SU-DHL-6 (cell line): ENCODE measurements around the gene ZBTB12.
"Not testable (repeated sequence)": the region's sequence is repeated elsewhere in the genome, so short reads cannot be mapped to it uniquely, and the experiment has no call there.

Experiments
- H2AFZ ChIP-seq: fragments of 200-600 bp; sonication (generic); 2 replicates; pipeline ENCODE4 v1.6.1; 2014; ENCODE audit warnings: low read depth, mild to moderate bottlenecking, moderate library complexity, mixed read lengths, antibody characterized with exemption, low read length; ENCODE audit not compliant: severe bottlenecking
- H3F3A ChIP-seq: fragments of 200-600 bp; shearing (Covaris generic); 2 replicates; pipeline ENCODE4 v1.6.0; 2016; ENCODE audit warnings: antibody characterized with exemption, mild to moderate bottlenecking; ENCODE audit not compliant: insufficient read depth
- H3K27ac ChIP-seq: fragments of 200-600 bp; sonication (generic); 2 replicates; pipeline ENCODE4 v1.5.1; 2016; ENCODE audit warnings: low read depth, mild to moderate bottlenecking, low read length, moderate library complexity, mixed read lengths
- H3K27me3 ChIP-seq: fragments of 200-600 bp; sonication (generic), shearing (Covaris generic); 2 replicates; pipeline ENCODE4 v1.6.0; 2014; ENCODE audit warnings: mild to moderate bottlenecking, low read length
- H3K36me3 ChIP-seq: fragments of 200-600 bp; sonication (generic); 2 replicates; pipeline ENCODE4 v1.6.1; 2014; ENCODE audit warnings: mild to moderate bottlenecking, low read length, mixed read lengths
- H3K4me2 ChIP-seq: fragments of 300-600, 200-600 bp; shearing (Covaris generic), sonication (generic); 2 replicates; pipeline ENCODE4 v1.6.0; 2014; ENCODE audit warnings: low read length, low read depth, mild to moderate bottlenecking; ENCODE audit not compliant: poor library complexity, severe bottlenecking
- H3K4me3 ChIP-seq: fragments of 200-600 bp; sonication (generic); 2 replicates; pipeline ENCODE4 v1.5.1; 2014; ENCODE audit warnings: antibody characterized with exemption, low read length, mild to moderate bottlenecking, mixed read lengths; ENCODE audit not compliant: insufficient read depth, poor library complexity, severe bottlenecking
- H3K79me2 ChIP-seq: fragments of 200-600 bp; sonication (generic); 2 replicates; pipeline ENCODE4 v1.6.1; 2014; ENCODE audit warnings: mild to moderate bottlenecking, low read length, moderate library complexity; ENCODE audit not compliant: insufficient read depth
- H3K9ac ChIP-seq: fragments of 200-600 bp; sonication (generic); 2 replicates; pipeline ENCODE4 v1.7.0; 2014; ENCODE audit warnings: mild to moderate bottlenecking, low read length
- H3K9me2 ChIP-seq: fragments of 200-600 bp; sonication (generic); replicated peaks from 2 replicates; pipeline ENCODE4 v1.6.1; 2014; ENCODE audit warnings: low read length; ENCODE audit not compliant: insufficient read depth
- H3K9me3 ChIP-seq: fragments of 200-600 bp; sonication (generic); 2 replicates; pipeline ENCODE4 v1.6.1; 2014; ENCODE audit warnings: low read length, mixed read lengths; ENCODE audit not compliant: insufficient read depth
- H4K20me1 ChIP-seq: fragments of 200-600 bp; sonication (generic); 2 replicates; pipeline ENCODE4 v1.6.1; 2014; ENCODE audit warnings: low read depth, mild to moderate bottlenecking, antibody characterized with exemption, low read length, moderate library complexity, mixed read lengths
- EZH2phosphoT487 ChIP-seq: fragments of 200-600 bp; sonication (generic), shearing (Covaris generic); conservative IDR thresholded peaks from 2 replicates; pipeline ENCODE4 v1.6.1; 2018; ENCODE audit warnings: mild to moderate bottlenecking, antibody characterized with exemption, low read length, moderate library complexity, mixed read lengths
- TF ChIP-seq, protein P1 (sequence below): fragments of 200-600 bp; sonication (generic); IDR thresholded peaks from one replicate; pipeline ENCODE4 v1.5.1; 2017; ENCODE audit warnings: antibody characterized with exemption, mild to moderate bottlenecking, low read length, moderate library complexity; ENCODE audit not compliant: insufficient read depth, poor library complexity, severe bottlenecking

The ZBTB12 gene

GRCh38 chr6:31933537-31933936 lies 31.7 kb upstream of the ZBTB12 start:
- TF ChIP-seq, protein P1, sequence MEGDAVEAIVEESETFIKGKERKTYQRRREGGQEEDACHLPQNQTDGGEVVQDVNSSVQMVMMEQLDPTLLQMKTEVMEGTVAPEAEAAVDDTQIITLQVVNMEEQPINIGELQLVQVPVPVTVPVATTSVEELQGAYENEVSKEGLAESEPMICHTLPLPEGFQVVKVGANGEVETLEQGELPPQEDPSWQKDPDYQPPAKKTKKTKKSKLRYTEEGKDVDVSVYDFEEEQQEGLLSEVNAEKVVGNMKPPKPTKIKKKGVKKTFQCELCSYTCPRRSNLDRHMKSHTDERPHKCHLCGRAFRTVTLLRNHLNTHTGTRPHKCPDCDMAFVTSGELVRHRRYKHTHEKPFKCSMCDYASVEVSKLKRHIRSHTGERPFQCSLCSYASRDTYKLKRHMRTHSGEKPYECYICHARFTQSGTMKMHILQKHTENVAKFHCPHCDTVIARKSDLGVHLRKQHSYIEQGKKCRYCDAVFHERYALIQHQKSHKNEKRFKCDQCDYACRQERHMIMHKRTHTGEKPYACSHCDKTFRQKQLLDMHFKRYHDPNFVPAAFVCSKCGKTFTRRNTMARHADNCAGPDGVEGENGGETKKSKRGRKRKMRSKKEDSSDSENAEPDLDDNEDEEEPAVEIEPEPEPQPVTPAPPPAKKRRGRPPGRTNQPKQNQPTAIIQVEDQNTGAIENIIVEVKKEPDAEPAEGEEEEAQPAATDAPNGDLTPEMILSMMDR = no peak
- no peak for TF ChIP-seq EZH2phosphoT487
- no peaks in the 10 kb centered on the region for H3F3A ChIP-seq
- H2AFZ ChIP-seq = no peak overlapping the region
- no peaks in the 10 kb centered on the region for H3K36me3 ChIP-seq
- H3K27ac ChIP-seq = no peak overlapping the region
- no peaks in the 10 kb centered on the region for H4K20me1 ChIP-seq
- no peaks in the 10 kb centered on the region for H3K9me3 ChIP-seq
- no peaks in the 10 kb centered on the region for H3K27me3 ChIP-seq
- H3K4me2 ChIP-seq = no peak overlapping the region
- no peaks in the 10 kb centered on the region for H3K9me2 ChIP-seq
- no peaks in the 10 kb centered on the region for H3K79me2 ChIP-seq
- no peak overlapping the region for H3K9ac ChIP-seq
- no peak overlapping the region for H3K4me3 ChIP-seq

DNA sequence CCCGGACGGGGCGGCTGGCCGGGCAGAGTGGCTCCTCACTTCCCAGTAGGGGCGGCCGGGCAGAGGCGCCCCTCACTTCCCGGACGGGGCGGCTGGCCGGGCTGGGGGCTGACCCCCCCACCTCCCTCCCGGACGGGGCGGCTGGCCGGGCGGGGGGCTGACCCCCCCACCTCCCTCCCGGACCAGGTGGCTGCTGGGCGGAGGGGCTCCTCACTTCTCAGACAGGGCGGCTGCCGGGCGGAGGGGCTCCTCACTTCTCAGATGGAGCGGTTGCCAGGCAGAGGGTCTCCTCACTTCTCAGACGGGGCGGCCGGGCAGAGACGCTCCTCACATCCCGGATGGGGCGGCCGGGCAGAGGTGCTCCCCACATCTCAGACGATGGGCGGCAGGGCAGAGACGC lies 30.3 kb upstream of the ZBTB12 start:
- not testable (repeated sequence) for H3K9ac ChIP-seq, H3K36me3 ChIP-seq, H3K27me3 ChIP-seq, H3K4me3 ChIP-seq, H3K4me2 ChIP-seq, H3K27ac ChIP-seq, H4K20me1 ChIP-seq, H3K9me3 ChIP-seq, H3F3A ChIP-seq, H3K9me2 ChIP-seq, H2AFZ ChIP-seq, H3K79me2 ChIP-seq

GRCh38 chr6:31930962-31931361 lies 29.1 kb upstream of the ZBTB12 start:
- H3K9me2 ChIP-seq = no peaks in the 10 kb centered on the region
- H3K36me3 ChIP-seq = no peaks in the 10 kb centered on the region
- no peak overlapping the region for H2AFZ ChIP-seq
- H3K27me3 ChIP-seq = no peaks in the 10 kb centered on the region
- H3K9ac ChIP-seq = no peak overlapping the region
- no peaks in the 10 kb centered on the region for H4K20me1 ChIP-seq
- no peak for TF ChIP-seq EZH2phosphoT487
- TF ChIP-seq, protein P1 = no peak
- H3K9me3 ChIP-seq = no peaks in the 10 kb centered on the region
- H3K4me3 ChIP-seq = no peak overlapping the region
- no peaks in the 10 kb centered on the region for H3K79me2 ChIP-seq
- H3F3A ChIP-seq = no peaks in the 10 kb centered on the region
- H3K27ac ChIP-seq = no peak overlapping the region
- no peak overlapping the region for H3K4me2 ChIP-seq

DNA sequence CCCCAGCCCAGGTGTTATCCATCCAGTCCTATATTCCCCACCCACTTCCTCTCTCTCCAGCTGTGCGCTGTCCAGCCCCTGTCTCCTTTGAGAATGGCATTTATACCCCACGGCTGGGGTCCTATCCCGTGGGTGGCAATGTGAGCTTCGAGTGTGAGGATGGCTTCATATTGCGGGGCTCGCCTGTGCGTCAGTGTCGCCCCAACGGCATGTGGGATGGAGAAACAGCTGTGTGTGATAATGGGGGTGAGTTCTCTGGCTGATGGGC lies 26.7 kb upstream of the ZBTB12 start:
- no peaks in the 10 kb centered on the region for H3K27me3 ChIP-seq
- H3K4me2 ChIP-seq = no peak overlapping the region
- no peak overlapping the region for H3K9ac ChIP-seq
- no peak overlapping the region for H3K27ac ChIP-seq
- no peaks in the 10 kb centered on the region for H3K79me2 ChIP-seq
- H4K20me1 ChIP-seq = no peaks in the 10 kb centered on the region
- H2AFZ ChIP-seq = no peak overlapping the region
- H3F3A ChIP-seq = no peaks in the 10 kb centered on the region
- TF ChIP-seq, protein P1 = no peak
- no peak for TF ChIP-seq EZH2phosphoT487
- no peak overlapping the region for H3K4me3 ChIP-seq
- H3K36me3 ChIP-seq = no peaks in the 10 kb centered on the region
- H3K9me2 ChIP-seq = no peaks in the 10 kb centered on the region
- no peaks in the 10 kb centered on the region for H3K9me3 ChIP-seq
